Measurements from ENCODE around the gene CCNE1. TPM values are rescaled to one million over a fixed set of nuclear protein-coding genes. Genes with fewer than 3 reads are reported as not detected.

Gene CCNE1
- total and polyA plus RNA-seq, 9 of the 15 experiments (the other 6 are each of a cell fraction or from before 2014, with no cell fraction given), result 6.2 to 41.0 (median 31.6) TPM

DNA sequence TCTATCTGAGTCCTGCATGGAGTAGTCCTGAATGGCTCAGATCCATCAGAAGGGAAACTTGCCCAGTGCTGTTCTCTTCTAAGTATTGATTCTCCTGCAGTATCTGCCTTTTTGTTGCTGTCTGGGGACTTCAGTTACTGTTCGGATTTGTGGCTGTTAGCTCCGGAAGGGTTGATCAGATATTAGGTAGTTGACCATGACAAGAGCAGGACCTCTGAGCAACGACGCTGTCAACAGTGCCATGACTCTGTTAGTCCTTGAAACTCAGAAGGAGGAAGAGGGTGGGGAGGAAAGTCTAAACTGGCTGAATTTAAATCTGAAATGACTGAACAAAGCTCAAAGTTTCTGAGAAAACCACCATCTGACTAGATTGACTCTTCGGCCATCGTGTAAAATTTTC lies 42.2 kb downstream of the CCNE1 start (continued):
- TF ChIP-seq RB1 (IDR thresholded peaks at IDR 0.05; ENCODE audit: low read depth), result no peak
- TF ChIP-seq, protein P1, sequence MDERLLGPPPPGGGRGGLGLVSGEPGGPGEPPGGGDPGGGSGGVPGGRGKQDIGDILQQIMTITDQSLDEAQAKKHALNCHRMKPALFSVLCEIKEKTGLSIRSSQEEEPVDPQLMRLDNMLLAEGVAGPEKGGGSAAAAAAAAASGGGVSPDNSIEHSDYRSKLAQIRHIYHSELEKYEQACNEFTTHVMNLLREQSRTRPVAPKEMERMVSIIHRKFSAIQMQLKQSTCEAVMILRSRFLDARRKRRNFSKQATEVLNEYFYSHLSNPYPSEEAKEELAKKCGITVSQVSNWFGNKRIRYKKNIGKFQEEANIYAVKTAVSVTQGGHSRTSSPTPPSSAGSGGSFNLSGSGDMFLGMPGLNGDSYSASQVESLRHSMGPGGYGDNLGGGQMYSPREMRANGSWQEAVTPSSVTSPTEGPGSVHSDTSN (CRISPR knock-in tag; IDR thresholded peaks at IDR 0.05; ENCODE audit: low read depth), result no peak
- TF ChIP-seq, protein P1 (tag; conservative IDR thresholded peaks at IDR 0.05; ENCODE audit: low read depth), result 0 out of 2 replicates have a peak, but pooled peaks have one; percentile 15
- no peak for TF ChIP-seq FIP1L1 (IDR thresholded peaks at IDR 0.05; ENCODE audit: low read depth, low read length, poor library complexity, severe bottlenecking)
- no peak for TF ChIP-seq POLR3G (IDR thresholded peaks at IDR 0.05; ENCODE audit: extremely low read depth, insufficient read length, insufficient replicate concordance)
- TF ChIP-seq, protein P2, sequence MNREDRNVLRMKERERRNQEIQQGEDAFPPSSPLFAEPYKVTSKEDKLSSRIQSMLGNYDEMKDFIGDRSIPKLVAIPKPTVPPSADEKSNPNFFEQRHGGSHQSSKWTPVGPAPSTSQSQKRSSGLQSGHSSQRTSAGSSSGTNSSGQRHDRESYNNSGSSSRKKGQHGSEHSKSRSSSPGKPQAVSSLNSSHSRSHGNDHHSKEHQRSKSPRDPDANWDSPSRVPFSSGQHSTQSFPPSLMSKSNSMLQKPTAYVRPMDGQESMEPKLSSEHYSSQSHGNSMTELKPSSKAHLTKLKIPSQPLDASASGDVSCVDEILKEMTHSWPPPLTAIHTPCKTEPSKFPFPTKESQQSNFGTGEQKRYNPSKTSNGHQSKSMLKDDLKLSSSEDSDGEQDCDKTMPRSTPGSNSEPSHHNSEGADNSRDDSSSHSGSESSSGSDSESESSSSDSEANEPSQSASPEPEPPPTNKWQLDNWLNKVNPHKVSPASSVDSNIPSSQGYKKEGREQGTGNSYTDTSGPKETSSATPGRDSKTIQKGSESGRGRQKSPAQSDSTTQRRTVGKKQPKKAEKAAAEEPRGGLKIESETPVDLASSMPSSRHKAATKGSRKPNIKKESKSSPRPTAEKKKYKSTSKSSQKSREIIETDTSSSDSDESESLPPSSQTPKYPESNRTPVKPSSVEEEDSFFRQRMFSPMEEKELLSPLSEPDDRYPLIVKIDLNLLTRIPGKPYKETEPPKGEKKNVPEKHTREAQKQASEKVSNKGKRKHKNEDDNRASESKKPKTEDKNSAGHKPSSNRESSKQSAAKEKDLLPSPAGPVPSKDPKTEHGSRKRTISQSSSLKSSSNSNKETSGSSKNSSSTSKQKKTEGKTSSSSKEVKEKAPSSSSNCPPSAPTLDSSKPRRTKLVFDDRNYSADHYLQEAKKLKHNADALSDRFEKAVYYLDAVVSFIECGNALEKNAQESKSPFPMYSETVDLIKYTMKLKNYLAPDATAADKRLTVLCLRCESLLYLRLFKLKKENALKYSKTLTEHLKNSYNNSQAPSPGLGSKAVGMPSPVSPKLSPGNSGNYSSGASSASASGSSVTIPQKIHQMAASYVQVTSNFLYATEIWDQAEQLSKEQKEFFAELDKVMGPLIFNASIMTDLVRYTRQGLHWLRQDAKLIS (CRISPR knock-in tag; IDR thresholded peaks at IDR 0.05), result no peak
- TF ChIP-seq KAT8 (IDR thresholded peaks at IDR 0.05; ENCODE audit: low read depth), result no peak
